Activated effector memory CD4-positive, alpha-beta T cell treated with Interleukin-2 at 50 U/mL for 16 hours (primary cell): ENCODE results near the gene UROC1.

Source experiments
- DNase-seq: peaks from one replicate; pipeline ENCODE4 v3.0.0-alpha.2; 2020

Gene UROC1

DNA sequence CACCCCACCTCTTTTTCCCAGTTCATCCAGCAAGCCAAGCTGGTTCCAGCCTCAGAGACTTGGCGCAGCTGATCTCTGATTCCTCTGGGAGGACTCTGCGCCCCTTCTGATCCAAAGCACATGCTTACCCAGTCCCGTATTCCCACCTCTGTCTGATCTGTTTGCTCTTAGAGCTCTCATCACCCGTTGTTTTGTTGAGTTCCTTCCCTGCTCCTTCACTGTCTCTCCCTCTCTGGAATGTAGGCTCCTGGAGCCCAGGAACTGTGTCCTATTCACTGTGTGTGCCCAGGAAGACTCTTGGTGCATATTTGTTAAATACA is 40.6 kb downstream of the UROC1 start:
- no peak for DNase-seq

DNA sequence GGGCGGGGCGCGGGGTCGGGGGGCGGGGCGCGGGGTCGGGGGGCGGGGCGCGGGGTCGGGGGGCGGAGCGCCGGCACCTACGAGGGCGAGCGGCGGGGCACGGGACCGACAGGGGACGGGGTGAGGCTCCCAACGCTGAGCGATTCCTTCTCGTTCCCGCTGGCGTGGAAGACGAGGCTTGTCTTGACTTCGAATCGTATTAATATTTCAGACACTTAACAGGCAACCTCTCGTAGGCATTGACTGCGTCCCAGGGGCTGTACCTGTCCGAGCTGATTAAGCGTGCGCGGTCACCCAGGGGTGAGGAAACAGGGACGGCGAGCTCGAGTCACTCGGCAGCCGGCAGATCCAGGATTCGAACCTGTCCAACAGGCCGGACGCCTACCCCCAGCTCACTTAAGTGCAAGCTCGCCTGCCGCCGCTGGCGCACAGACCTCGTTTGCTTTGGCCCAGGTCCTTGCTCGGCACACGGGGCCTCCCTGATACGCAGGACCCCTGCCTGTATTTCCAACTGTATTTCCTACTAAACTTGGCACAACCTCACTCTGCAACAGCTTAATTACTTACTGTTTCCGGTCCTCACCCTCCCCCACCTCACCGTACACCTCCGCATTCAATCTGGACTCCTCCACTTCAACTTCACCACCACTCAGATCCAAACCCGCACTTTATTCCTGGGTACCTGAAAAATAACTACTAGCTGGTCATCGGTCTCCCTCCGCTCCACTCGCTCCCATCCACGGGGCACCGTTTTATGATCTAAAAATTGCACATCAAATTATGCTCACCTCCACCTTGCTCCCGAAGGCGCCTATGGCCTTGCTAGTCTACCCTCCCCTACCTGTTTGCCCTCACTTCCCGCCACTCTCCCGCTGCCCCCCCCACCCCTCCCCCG is 41.2 kb downstream of the UROC1 start:
- DNase-seq, result no peak

DNA sequence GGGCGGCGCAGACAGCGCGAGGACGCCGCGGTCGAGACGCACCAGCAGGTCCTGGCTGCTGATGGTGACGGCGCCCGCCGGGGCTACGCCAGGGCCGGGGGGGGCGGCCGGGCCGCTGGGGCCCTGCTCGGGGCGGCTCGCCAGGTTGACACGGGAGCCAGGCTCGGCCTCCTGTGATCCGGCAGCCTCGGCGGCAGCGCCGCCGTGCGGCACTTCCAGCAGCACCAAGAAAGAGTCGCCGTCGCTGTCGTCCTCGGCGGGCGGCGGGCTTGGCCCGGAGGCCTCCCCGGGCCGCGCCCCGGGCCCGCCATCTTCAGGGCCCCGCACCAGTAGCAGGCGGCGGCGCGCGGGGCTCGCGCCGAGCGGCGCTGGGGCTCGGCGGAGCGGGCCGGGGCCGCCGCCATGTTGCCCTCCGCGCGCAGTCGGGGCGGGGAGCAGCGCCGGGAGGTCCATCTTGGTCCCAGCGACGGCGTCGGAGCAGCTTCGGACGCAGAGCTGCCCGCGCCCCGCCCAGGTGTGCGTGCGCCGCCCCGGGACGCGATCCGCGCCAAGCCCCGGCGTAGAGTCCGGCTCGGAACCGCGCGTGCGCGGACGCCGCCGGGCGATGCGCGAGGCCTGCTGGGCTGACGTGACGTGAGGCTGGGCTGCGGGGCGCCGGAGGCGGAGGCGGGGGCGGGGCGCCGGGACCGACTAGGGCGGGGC is 42.0 kb downstream of the UROC1 start, which contains the start of gene ZXDC:
TSS of gene ZXDC (minus strand) at position 479 of the 702 bp plus-strand sequence. CDS start at position 453, 26 bp downstream.
- peak; percentile 90 for DNase-seq

DNA sequence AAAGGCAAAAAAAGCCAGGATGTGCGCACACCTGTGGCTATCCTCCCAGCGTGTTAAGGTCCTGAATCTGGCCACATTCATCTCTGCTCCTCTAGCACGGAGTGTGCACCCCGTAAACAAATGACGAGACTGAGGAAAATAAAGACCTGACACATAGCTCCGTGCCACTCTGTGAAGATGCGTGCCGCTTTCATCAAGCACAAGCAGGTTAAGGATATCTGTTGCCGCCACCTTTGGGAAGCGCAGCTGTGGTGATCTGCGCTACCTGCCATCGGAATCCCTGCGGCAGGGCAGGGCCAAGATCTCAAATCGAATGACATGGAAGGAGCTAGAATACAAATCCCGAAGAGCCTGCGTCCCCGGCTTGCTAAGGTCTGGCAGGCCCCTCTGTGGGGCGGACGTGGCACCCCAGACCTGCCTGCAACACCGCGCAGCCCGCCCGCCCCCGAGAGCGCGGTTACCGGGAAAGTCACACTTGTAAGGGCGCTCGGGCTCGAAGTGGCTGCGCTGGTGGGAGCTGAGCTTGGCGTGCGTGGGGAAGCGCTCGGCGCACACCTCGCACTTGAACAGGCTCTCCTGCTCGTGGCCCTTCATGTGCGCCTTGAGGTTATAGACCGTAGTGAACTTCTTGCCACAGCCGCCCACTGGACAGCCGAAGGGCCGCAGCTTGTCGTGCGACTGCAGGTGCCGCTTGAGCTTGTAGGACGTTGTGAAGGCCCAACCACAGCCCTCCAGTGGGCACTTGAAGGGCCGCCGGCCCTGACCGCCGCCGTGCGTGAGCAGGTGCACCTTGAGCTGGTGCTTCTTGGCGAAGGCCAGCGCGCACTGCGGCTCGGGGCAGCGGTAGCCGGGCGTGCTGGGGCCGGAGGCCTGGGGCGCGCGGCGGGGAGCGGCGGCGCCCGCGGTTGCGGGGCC is 42.8 kb downstream of the UROC1 start:
- DNase-seq, result peak; percentile 16

DNA sequence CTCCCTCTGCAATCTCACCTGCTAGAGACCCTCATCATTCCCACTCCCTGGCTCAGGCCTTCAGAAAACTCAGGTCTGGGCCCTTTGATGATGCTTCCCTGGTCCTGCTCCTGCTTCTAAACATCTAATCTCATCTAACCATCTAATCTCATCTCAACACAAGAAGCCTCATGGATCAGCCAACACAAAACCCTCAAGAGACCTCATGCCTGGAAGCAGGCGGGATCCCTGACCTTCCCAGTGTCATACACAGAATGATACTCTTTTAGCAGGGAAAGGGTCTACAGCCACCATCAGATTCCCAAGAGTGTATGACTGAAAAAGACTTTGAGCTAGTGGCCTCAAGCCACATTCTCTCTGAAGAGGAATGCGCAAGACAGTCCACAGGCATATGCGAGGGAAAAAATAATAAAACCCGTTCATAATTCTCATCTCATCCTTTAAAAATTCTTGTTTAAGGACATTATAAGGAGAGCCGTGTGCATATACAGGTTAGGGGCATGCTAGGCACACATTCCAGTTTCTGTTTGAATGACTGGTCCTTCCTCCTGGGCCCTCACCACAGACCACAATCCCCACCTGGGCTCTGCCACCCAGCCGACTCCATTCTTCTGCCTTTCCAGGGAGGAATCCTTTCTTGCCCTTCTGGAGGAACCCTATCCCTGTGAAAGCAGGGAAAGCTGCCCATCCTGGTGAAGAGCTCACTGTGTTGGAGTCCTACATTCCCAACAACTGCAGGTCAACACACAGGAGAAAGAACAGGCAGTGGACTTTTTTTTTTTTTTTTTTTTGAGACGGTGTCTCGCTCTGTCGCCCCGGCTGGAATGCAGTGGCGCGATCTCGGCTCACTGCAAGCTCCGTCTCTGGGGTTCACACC is 44.0 kb downstream of the UROC1 start:
- DNase-seq, result no peak

DNA sequence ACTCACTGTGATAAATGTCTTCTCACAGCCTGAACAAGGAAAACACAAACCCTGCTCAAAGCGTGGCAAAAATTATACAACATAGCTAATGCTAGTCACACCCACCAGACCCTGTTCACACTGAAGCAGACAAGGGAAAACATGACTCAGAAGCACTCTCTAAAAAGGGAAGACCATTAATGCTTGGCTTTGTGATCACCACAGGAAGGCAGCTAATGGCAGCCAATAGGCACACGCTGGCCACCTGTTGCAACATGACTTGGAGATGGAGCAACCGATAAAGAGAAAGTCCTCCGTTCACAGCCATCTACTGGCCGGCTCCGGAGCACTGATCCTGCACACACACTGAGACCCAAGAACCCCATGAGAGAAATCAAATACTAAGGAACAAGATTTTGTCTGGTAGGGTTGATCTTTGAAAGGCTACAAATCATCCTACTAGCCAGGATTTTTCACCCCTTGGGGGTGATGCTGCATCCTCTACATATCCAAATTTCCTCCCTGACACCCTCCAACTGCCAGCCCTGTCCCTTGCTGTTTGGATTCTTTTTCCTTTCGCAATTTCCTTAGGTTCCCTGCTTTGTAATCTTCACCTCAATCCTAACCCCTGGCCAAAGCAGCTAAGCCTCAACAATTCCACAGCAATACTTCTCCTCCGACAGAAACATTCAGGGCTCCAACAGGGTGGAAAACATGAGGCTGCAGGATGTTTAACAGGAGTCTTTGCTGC is 45.1 kb downstream of the UROC1 start:
- no peak for DNase-seq

DNA sequence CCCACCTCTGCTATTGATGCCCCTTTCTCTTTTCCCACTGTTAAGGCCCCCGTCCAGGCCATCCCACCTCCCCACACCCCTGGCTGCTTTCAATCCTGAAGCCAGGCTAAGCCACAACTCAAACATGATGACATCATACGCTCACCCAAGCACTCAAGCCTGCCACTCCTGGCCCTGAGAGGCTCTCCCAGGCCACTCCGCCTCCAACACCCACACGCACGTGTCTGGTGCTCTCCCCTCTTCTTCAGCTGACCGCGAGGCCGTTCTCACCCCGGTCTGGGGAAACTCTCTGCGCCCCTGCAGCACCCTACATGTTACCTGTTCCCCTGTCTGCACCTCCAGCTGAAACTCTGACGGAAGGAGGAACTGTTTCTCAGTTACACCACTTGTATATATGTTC is 48.1 kb downstream of the UROC1 start:
- DNase-seq, result no peak

DNA sequence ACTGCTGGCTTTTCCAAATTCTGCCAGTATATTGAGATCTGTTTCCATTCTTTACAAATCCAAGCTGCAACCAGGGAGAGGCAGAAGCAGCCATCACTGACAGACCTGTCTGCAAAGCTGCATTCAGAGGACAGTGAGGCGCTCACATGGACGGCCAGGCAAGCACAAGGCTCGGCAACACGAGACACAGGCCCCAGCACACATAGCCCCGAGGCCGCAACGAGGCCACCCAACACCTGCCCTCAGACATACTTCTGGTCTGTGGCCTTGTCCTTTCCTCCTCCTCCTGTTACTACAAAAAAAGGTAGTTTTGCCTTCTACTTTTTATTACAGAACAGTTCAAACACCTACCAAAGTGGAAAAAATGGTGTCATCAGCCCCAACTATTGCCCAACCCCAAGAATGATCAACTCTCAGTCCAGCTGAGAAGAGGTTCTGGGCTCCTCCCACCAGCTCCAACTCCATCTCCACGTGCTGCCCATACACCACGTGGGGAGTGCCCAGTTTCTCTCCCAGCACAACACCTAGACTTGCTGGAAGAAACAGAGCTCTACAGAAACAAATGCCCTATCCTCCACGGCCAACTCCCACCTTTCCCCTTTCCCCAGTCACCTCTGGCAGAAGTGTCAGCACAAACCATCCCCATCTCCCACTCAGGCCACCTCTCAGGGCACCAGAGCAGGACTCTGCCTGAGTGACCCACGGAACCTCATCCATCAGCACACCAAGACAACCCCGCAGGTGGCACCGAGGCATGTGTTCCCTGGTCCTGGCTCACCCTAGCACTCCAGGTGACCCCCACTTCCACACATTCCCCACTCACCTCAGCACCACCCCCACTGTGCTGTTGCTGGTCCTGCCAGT is 49.3 kb downstream of the UROC1 start:
- no peak for DNase-seq

DNA sequence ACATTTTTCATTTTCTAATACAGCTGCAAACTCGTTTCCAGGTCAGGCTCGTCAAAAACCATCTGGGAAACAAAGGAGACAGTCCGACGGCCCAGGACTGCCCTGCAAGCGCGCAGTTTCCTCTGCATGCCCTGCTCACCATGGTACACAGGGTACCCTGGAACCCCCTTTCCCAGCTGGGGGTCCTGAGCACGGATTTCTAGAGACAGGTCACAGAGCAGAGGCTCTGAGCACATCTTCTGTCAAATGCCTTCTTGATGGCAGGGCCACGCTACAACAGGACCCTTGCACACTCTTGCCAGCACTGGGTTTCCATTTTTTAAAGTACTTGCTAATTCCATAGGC is 50.0 kb downstream of the UROC1 start:
- DNase-seq, result no peak

DNA sequence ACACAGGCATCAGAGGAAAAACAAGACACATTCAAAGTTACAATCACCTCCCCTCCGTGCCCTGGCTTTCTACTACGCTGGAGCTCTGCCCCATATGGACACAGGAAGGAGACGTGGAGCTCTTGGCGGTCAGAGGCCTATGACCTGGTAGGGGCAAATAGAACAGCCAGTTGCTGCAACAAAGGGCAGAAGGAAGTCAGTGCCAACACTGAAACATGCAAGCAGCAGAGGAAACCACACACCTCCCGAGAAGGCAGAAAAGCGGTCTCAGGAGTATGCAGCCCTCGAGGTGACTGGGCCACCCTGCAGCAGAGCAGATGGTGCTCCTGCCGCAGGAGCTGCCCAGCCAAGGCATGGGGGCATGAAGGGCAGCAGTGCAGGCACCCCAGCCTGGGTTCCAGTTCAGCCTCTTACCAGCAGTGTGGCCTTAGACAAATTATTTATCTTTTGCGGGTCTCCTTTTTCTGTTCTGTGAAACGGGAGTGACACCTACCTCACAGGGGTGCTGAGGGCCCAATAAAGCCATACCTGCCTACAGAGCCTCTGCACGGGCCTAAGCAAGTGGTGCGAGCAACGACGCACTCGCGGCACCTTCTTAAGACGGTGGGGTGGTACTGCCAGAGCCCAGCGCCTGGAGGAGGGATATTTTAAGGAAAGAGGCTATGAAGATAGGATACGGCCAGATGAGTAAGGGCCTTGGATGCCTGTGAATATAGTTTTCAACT is 50.5 kb downstream of the UROC1 start:
- DNase-seq, result no peak

DNA sequence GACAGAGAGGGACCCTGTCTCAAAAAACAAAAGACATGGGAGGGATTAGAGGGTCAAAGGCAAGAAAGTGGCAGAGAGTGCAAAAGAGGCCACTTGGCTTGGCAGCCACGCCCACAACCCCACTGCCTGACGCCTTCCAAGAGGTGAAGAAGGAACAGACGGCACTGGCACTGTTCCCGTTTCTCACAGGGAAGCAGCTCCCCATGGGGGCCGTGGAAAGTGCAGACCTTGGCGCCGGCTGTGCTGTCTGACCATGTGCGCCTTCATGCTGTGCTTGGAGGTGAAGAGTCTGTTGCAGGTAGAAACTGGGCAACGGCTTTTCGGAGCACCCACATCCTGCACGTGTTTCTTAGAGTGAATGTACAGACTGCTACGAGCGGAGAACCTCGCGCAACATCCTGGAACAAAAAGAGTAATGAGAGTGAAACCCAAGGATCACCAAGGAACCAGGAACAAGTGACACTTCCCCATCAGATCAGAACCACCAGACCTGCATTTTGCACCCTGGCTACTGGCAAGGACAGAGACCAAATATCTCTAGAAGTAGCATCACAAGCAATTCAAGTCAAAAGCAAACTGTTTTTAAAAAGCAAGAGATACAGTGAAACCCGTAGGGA is 51.5 kb downstream of the UROC1 start:
- DNase-seq, result no peak

DNA sequence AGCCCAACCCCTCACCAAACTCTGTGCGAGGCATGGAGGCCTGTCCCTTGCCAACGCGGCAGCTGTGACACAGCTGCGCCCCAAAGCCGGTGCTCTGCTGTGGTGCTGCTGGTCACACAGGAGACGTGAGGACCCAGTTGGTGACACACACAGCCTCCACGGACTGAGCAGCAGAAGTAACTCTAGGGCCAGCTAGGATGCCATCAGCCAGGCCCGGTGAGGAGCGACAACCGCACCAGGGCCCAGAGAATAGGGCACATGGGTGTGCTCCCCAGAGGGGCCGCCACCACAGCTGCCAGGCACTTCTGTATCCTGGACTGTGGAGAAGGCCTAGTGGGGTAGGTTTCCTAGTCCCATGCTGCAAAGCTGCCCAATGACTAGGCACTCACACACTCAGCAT is 52.6 kb downstream of the UROC1 start:
- DNase-seq, result no peak

DNA sequence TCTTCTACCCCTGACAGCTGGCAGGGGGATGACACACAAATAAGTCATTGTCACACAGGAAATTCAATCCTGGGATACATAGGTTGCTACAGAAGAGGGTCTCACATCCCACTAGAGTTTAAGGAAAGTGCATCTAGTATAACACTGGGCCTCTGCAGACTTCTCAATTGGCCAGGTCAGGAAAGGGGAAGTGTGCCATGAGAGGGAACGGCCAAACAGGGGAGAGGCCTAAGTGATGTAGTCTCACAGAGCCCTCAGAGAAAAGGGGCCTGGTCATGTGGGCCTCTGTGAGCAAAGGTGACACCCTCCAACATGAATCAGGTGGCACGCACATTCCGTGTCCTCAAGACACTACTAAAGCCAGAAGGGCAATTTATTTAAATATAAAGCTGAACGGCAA is 53.1 kb downstream of the UROC1 start:
- no peak for DNase-seq

DNA sequence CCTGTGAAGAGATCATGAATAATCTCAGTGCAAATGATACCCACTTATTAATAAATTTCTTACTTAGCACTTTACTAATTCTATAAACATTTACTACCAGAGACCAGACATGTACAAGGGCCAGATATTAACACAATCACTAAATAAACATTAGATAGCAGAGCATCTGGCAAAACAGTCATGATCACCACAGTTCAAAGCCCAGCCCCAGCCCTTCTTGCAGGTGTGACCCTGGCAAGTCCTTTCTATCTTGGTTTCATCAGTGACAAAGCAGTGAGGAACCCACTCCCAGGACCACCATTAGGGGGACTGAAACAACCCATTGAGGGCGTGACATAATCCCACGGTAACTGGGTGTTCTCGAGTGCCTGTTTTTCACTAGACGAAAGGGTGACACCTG is 53.5 kb downstream of the UROC1 start:
- DNase-seq, result no peak

DNA sequence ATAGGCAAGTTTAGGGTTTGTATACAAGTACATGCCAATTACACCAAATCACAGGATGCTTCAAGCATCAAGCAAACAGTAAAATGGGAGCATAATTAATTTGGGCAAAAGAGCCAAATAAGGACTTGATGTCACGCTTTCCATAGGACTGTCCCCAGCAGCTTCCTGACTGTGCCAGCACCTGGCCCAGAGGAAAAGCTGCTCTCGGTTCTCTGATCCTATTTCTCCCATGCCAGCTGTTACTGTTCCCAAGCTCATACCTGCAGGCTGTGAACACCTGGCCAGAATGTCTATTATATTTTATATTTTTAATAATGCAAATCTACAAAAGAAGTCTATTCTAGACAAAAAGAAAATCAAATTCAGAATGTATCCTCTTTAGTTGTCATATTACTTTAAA is 54.1 kb downstream of the UROC1 start:
- DNase-seq, result no peak

DNA sequence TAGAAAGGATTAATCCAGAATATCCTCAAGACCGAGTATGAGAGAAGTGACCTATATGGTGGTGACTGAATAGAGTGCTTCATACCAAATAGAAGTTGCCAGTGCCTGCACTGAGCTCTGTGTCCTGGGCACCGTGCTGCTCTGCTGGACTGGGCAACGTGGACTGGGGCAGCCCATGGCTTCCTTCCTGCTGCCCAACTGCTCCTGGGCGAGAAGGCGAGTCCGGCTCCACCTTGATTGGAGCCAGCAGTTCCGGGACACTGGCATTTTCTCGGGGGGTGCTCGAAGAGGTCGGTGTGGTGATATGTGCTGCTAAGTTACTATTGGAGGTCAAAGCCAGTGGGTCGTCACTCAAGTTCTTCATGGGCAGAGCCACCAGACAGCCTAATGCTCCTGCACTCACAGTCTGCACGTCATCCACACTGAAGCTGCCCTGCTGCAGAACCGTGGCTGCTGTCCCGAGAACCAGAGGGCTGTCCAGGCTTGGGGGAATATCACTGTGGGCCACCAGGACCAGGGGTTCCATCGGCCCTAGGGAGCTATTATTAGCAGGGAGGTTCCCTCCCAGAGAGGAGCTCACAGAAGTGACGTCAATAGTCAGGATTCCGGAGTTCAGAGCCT is 56.0 kb downstream of the UROC1 start:
- DNase-seq, result no peak

DNA sequence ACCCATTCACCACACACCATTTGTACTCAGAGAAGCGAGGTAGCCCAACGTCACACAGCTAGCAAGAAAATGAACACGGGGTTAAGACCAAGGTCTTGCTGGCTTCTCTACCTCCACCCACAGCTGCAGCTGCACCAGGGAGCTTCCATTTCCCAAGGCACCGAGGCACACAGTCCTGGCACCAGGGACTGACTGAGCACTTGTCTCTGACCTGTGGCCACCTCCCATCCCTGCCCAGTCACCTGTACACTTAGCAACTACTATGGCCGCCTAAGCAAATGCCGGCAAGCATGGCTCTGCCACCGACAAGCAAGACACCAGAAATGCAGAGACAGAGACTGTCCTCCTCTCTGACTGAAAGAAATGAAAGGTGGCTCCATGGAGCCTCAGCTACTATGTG is 57.2 kb downstream of the UROC1 start:
- no peak for DNase-seq

DNA sequence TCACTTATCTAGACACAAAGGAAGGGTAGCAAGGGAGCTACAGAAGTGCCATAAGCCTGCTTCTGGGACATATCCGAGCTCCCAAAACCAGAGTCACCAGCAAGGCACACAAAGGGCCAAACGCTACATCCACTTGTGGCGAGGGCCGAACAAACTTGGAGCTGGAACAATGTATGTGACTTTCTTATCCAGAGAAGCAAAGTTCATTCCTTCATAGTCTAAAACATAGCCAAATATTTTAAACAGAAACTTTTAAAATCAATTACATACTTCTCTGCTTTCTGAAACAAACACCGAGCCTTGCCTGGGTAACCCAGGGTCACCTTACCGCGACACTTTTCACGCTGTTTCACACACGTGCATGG is 57.8 kb downstream of the UROC1 start:
- no peak for DNase-seq

DNA sequence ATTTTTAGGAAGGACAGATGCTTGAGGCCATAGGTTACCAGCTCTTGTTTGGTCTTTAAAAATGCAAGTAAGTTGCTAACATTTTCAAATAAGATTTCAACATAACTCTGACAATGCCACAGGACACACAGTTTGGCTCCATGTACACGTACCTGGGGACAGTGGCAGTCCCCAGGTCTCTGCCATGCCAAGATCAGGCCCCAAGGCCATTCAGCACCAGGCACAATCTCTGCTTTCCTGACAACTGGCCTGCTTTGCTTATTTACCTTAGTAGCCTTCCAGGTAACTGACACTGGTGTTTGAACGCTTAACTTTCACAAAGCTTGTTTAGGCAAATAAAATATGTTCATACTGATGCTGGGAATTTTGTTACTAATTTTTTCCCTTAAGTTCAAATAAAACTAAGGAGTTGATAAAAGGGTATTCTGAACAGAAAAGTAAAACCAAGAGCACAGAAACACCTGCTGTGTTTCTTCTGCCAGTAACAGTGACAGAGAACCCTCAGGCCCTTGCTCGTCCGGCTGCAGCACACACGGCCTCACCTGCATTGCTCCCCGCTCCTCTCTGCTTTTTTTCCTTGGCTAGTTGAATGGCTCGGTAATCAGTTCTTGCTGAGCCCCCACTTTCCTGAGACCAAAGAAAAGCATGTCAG is 58.3 kb downstream of the UROC1 start:
- no peak for DNase-seq
